OCI-LY7 (cell line): ENCODE data around the gene CNTRL.

ENCODE experiments used
- EZH2phosphoT487 ChIP-seq: fragments of 200-600 bp; sonication (generic); IDR thresholded peaks from 2 replicates; pipeline ENCODE4 v1.6.1; 2018; ENCODE audit warnings: low read depth, borderline replicate concordance, mild to moderate bottlenecking, mixed run types, antibody characterized with exemption, low read length, moderate library complexity, mixed read lengths
- TF ChIP-seq, protein P1 (sequence below): fragments of 200-600 bp; sonication (generic); conservative IDR thresholded peaks from 2 replicates; pipeline ENCODE4 v1.5.1; 2014; ENCODE audit warnings: mild to moderate bottlenecking, antibody characterized with exemption, low read length, moderate library complexity, mixed read lengths

DNA sequence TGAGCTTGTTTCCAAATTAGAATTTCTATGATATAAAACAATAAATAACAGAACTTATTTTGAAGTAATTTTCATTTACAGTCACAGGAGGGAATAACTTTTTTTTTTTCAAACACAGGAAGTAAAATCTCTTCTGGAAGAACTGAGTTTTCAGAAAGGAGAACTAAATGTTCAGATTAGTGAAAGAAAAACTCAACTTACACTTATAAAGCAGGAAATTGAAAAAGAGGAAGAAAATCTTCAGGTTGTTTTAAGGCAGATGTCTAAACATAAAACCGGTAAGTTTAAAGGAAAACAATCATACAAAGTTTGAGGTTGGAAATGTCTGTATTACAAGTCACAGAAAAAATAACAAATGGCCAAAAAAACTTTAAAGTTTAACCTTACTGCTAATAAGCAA, 85.3 kb downstream of the CNTRL start:
- TF ChIP-seq, protein P1, sequence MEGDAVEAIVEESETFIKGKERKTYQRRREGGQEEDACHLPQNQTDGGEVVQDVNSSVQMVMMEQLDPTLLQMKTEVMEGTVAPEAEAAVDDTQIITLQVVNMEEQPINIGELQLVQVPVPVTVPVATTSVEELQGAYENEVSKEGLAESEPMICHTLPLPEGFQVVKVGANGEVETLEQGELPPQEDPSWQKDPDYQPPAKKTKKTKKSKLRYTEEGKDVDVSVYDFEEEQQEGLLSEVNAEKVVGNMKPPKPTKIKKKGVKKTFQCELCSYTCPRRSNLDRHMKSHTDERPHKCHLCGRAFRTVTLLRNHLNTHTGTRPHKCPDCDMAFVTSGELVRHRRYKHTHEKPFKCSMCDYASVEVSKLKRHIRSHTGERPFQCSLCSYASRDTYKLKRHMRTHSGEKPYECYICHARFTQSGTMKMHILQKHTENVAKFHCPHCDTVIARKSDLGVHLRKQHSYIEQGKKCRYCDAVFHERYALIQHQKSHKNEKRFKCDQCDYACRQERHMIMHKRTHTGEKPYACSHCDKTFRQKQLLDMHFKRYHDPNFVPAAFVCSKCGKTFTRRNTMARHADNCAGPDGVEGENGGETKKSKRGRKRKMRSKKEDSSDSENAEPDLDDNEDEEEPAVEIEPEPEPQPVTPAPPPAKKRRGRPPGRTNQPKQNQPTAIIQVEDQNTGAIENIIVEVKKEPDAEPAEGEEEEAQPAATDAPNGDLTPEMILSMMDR: no peak
- no peak for TF ChIP-seq EZH2phosphoT487
